Fibroblast of the conjunctiva (primary cell): ENCODE data around the gene UBR1.
"Not testable (repeated sequence)": the region's sequence is repeated elsewhere in the genome, so short reads cannot be mapped to it uniquely, and the experiment has no call there.

ENCODE experiments used
- DNase-seq: peaks from one replicate; pipeline ENCODE4 v3.0.0-alpha.2; 2010; ENCODE audit warnings: low read depth

Gene UBR1

DNA sequence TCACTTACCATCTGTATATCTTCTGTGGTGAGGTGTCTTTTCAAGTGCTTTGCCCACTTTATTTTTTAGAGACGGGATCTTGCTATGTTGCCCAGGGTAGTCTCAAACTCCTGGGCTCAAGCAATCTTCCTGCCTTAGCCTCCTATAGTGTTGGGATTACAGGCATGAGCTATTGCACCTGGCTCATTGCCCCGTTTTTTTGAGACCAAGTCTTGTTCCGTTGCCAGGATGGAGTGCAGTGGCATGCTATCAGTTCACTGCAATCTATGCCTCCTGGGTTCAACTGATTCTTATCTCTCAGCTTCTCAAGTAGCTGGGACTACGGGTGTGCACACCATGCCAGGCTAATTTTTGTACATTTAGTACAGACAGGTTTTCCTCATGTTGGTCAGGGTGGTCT, 132.7 kb downstream of the UBR1 start:
- DNase-seq: no peak

DNA sequence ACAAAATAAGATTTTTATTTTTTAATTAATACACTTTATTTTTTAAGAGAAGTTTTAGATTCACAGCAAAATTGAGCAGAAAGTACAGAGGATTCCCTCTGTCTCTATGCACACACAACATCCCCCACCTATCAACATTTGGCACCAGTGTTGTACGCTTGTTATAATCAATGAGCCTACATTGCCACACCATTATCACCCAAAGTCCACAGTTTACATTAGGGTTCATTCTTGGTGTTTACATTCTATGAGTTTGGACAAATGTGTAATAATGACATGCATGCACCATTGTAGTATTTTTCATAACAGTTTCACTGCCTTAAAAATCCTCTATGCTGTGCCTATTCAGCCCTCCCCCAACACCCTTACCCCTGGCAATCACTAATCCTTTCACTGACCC, 134.0 kb downstream of the UBR1 start:
- DNase-seq: no peak

DNA sequence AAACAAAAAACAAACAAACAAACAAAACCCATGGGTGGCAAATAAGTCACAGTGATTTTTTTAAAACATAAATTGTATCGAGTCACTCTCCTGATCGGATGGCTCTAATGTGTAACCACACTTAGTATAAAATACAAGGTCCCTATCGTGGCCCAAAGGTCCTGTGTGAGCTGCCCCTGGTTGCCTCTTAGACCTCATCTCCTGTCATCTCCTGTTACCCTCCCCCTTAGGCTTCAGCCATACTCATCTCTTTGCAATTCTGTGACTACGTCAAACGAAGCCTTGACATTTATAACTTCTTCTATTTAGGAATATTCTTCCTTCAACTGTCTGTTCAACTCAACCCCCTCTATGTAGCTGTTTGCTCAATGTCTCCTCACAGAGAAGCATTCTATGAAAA, 141.4 kb downstream of the UBR1 start:
- DNase-seq: no peak

DNA sequence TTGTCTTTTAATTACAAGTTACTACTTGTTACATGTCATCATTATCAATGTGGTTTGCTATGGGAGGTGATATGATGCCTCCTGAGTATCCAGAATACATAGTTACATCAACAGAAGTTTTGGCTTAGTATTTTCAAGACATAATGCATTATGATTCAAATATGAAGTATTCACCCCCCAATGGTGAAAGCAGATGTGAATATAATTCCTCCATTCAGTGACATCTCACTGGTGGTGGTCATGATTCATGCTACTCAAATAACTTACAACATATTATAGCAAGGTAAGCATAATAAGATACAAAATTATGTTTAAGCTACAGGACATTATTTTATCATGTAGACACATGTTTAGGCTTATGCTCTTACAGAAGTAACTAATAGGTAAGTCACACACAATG, 150.3 kb downstream of the UBR1 start:
- peak; percentile 4 for DNase-seq

DNA sequence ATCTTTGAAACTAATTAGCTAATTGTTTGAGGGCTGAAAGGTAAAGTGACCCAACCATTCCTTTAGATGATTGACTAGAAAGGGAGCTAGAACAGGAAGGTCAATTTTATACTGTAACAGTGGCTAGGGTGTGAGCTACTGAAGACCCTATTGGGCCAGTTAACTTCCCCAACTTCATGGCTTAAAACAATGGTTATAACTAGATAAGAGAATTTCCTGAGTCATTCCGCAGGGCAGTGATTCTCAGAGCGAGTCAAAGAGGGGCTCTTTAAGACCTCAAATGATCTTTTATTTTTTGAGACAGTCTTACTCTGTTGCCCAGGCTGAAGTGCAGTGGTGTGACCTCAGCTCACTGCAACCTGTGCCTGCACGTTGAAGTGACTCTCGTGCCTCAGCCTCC, 151.5 kb downstream of the UBR1 start:
- DNase-seq: no peak

DNA sequence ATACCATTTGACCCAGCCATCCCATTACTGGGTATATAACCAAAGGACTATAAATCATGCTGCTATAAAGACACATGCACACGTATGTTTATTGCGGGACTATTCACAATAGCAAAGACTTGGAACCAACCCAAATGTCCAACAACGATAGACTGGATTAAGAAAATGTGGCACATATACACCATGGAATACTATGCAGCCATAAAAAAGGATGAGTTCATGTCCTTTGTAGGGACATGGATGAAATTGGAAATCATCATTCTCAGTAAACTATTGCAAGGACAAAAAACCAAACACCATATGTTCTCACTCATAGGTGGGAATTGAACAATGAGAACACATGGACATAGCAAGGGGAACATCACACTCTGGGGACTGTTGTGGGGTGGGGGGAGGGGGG, 156.9 kb downstream of the UBR1 start:
- not testable (repeated sequence) for DNase-seq

DNA sequence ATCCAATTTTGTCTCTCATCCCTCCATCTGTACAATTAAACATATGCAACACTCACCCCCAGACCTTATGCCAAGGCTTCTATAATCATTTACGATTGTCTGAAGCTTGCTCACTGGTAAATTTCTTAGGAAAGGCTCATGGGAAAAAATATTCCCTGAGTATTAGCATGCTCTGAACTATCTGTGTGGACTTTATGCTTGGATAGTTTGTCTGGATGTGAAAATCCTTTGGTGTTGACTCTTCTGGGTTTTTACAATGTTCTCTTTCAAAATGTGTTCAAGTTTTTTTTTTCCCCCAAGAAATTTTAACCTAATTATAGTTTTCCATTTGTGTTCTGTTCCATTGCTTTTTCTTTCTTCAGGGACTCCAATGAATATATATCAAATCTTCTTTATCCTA, 165.3 kb downstream of the UBR1 start:
- no peak for DNase-seq

DNA sequence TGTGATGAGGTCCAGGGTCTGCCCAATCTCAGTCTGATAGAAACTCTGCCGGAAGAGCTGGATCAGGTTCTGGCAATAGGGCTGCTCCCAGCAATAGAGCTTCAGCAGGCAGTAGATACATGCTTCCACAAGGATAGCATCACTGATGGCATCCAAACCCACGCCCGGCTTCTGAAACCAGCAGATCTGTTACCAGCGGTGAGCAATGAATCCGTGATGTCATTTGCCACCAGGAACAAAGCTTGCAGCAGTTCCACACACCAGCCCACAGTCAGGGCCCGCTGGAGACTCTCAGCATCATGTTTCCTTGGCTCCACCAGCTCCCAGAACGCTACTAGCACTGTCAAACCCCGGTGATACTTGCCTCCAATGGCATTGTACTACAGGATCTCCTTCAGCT, 166.0 kb downstream of the UBR1 start:
- no peak for DNase-seq

DNA sequence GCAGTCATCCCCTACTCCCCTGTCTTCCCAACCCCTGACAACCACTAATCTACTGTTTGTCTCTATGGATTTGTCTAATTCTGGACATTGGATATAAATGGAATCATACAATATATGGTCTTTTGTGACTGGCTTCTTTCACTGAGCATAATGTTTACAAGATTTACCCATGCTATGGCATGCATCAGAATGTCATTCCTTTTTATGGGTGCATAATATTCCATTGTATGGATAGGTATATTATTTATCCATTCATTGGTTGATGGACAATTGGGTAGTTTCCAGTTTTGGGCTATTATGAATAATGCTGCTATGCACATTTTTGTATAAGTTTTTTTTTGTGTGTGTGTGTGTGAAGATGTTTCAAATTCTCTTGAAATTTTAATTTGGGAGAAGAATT, 168.7 kb downstream of the UBR1 start:
- DNase-seq: no peak

DNA sequence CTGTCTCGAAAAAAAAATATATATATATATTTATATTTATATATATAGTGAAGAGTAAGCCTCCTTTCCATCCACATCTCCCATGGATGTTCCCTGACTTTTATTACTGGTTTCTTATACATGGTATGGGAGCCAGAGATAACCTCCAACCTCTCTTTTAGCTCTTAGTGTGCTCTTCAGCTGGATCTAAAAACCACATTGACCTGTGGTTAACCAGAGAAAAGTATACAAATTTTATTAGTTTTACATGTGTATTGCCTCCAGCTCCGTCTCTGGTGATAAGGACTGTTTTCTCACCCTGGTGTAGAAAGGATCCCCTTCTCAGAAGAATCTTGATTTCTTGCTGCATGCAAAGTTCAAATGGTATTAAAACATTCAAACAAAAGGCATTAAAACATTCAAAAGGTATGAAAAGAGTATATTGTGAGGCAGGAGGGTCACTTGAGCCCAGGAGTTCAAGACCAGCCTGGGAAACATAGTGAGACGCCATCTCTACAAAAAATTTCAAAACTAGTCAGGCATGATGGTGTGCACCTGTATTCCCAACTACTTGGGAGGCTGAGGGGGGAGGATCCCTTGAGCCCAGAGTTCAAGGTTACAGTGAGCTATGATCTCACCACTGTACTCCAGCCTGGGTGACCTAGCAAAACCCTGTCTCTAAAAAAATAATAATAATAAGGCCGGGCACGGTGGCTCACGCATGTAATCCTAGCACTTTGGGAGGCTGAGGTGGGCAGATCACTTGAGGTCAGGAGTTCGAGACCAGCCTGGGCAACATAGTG, 171.8 kb downstream of the UBR1 start:
- no peak for DNase-seq

DNA sequence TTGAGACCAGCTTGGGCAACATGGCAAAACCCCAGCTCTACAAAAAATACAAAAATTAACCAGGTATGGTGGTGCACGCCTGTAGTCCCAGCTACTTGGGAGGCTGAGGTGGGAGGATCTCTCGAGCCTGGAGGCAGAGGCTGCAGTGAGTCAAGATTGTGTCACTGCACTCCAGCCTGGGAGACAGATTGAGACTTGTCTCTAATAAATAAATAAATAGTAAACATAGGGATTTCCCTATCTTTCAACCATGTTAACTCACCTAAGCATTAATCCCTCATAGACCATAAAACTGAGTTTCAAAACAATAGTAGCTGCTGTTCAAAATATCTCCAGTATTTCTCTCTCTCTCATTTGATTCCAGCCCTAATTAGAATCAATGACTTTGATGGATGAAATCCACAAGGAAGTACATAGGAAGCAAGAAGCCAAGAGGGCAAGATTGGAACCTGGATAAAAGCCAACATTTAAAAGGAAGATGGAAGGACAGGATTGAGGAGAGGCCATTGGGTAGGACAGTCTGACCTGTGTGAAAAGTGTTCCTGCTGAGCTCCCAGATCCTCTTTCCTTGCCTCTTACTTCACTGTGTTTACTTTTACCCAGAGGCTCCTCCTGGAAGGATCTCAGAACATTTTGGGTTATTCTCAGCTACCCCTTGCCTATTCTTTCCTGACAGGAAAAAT, 172.9 kb downstream of the UBR1 start:
- DNase-seq: no peak

DNA sequence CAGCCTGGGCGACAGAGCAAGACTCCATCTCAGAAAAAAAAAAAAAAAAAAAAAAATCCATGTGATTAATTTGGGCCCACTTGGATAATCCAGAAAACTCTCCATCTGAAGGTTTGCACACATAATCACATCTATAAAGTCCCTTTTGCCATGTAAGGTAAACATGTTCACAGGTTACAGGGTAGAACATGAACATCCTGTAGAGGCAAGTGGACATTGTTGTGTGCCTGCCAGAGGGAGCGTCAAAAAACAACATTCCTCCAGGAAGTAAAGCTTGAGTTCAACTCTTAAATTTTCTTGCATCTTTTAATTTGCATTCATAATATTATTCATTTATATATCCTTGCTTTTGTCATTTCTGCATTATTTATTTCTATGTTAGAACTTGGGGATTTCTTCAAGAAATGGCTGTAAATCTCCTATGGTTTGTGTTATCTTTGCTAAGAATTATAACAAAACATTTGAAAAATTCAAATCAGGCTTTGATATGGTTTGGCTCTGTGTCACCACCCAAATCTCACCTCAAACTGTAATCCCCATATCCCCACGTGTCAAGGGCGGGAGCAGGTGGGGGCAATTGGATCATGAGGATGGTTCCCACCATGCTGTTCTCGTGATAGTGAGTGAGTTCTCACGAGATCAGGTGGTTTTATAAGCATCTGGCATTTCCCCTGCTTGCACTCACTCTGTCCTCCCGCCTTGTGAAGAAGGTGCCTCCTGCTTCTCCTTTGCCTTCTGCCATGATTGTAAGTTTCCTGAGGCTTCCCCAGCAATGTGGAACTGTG, 173.9 kb downstream of the UBR1 start:
- no peak for DNase-seq

DNA sequence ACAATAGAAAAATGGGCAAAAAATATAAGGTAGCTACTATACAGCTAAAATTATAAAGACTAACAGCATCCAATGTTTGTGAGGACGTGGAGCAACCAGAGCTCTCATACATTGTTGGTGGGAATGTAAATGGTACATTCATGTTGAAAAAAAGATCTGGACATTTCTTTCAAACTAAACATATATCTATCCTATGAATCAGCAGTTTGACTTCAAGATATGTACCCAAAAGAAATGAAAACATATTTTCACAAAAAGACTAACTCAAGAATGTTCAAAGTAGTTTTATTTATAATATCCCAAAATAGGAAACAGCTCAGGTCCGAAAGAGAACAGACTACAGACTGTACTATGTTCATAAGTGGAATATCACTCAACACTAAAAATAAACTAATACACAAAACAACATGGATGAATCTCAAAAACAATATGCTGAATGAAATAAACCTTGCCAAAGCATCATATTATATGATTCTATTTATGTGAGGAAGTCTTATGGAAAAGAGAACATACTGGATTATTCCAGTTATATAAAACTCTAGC, 176.5 kb downstream of the UBR1 start:
- no peak for DNase-seq

DNA sequence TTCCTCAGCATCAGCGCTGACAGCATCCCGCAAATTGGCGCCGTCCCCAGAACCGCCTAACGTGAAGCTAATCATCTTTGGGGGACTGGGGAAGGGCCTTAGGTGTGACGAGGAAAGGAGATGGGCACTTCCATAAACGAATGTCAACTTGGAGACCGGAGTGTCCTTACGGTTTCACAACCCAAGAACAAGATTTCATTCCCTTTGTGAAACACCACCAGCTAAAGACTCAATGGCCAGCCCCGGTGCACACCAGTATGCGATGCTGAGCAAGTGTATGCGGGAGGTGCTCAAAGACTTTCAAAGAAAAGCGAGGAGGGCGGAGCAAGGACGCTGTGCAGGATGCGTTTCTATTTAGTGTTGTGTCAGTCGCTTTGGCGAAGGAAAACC, 184.5 kb downstream of the UBR1 start:
- no peak for DNase-seq

DNA sequence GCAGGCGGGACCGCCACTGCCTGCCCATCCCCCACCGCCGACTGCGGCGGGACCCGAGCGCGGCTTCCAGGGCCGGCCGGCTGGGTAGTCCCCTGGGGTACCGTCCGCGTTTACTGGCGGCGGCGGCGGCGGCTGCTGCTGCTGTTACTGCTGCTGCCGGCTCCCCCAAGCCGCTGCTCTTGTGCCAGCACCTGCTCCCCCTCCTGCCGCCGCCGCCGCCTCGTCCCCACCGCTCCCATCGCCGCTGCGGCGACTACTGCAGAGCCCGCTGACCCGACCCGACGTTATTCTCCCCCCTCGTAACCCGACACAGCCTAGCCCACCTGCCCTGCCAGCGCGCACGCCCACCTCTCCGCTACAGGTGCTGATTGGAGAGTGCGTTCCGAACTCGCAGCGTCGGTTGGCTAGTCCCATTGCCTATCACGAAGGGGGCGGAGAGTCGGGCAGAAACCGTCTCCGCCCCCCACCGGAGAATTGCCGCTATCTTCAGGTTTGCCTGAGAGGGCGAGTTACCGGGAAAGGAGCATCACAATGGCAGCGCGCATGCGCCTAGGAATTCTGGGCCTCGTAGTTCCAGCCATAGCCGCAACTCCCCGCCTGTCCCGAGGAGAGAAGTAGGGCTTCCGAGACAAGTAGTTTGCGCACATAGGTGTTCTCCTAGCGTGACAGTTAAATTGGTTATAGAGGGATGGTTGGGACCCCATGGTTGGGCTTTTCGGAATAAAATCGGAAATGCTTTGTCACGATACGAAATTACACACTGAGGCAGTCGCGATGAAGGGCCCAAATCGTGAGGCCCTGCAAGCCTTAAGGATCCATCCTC, 185.1 kb downstream of the UBR1 start, which contains the start of gene TTBK2:
Gene TTBK2 (minus strand): TSS at position 260 of the 823 bp plus-strand sequence. CDS start 42,161 bp downstream, outside the sequence.
- peak; percentile 97 for DNase-seq

DNA sequence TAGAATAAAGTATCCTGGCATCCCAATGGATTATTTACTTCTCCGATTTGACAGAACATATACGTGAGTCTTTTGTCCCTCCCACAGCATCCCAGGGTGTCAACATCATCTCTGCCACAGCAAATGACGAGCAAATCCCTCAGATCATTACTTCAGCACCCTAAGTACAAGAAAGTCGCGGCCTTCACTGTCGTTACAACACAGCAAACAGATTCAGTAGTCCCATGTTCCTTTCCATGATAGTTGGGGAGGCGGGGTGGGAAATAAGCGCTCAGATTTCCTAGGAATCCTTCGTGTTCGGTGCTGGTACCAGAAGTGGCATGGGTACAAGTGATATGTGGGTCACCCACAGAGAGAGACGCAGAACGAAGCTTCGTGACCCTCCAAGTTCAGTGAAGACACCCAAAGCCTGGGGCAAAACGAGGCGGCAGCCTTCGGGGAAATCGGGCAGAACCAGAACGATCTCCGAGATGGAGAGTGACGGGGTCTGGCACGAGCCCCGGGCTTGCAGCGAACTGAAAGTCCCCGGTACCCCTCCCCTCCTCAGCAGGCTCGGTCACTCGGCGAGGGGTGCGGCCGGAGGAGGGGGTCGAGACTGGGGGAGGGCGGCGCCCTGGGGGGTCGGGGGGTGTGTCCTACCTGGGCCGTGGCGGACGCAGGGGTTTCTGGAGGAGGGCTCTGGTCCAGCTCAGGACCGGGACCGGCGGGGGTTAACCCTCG, 185.9 kb downstream of the UBR1 start:
- DNase-seq: no peak

DNA sequence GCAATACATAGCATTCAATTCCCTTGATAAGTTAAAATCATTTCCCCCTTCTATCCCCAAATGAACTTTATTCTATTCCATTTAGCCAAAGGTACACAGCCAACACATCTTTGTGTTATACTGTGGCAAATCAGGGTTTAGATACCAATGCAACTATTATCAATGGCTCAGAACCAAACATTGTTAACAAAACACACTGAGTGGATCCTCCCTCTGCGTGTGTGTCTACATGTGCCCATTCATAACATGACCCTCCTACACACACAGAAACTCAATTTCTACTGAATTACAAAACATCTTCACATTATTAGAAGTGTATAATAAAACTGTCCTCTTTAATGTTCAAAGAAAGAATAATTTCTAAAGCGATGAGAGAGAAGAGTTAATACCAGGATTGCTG, 186.5 kb downstream of the UBR1 start:
- DNase-seq: no peak

DNA sequence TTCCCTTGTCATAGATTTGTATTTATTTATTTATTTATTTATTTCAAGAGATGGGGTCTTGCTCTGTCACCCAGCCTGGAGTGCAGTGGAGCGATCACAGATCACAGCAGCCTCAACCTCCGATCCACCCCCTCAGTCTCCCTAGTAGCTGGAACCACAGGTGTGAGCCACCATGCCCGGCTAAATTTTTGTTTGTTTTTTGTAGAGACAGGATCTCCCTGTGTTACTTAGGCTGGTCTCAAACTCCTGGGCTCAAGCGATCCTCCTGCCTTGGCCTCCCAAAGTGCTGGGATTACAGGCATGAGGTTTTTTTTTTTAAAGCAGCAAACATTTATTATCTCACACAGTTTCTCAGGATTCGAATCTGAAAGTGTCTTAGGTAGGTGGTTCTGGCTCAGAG, 187.8 kb downstream of the UBR1 start:
- no peak for DNase-seq

DNA sequence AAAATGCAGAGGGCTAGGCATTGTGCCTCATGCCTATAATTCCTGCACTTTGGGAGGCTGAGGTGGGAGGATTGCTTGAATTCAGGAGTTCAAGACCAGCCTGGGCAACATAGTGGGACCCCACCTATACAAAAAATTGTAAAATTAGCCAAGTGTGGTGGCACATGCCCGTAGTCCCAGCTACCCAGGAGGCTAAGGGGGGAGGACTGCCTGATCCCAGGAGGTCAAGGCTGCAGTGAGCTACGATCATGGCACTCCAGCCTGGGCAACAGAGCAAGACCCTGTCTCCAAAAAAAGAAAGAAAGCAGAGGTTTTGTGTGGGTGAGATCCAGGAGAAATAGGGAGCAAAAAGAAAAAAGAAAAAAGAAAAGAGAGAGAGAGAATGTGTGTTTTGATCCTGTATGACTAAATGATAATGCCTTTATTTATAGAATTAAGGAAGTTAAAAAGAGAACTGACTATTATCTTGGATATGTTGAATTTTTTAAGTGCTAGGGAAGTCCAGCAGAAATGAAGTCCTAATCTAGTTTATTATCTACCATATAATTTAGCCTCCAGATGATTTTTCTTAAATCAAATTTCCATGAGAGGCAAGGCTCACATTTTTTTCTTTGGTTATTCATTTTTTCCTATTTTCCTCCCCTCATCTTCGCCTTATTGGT, 190.1 kb downstream of the UBR1 start:
- no peak for DNase-seq

DNA sequence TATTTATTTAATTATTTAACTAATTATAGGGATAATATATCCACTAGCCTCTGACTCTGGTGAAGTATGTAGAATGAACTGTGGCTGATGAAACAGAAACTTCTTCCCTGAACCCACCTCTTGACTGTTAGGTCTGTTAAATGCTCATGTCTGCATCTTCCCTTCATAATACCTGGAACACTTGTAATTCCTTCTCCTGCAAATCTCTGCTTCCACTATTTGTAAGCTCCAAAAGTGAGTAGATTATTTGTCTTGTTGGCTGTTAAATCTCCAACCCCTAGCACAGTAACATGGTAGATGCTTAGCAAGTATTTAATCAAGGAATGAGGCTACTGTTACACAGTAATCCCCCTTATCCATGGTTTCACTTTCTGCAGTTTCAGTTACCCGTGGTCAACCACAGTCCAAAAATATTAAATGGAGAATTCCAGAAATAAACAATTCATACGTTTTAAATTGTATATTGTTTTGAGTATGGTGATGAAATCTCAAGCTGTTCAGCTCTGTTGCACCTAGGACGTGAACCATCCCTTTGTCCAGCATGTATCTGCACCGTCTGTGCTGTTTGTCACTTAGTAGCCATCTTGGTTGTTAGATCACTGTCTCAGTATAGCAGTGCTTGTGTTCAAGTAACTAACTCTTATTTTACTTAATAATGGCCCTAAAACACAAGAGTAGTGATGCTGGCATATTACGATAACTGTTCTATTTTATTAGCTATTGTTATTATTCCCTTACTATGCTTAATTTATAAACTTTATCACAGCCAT, 190.9 kb downstream of the UBR1 start:
- DNase-seq: no peak
